ENCODE measurements around the gene CSF3. TPM values are rescaled to one million over a fixed set of nuclear protein-coding genes. Genes with fewer than 3 reads are reported as not detected.

CSF3 gene
- total and polyA plus RNA-seq, 2 of the 13 experiments (the other 11 are each of a cell fraction or from before 2014, with no cell fraction given) = 0.09 TPM; not detected in 1

- no peak for TF ChIP-seq EP300 (IDR thresholded peaks at IDR 0.05; ENCODE audit: low read depth in 2 of 2, low read length in 2 of 2)
- TF ChIP-seq EP300 (CRISPR knock-in tag; IDR thresholded peaks at IDR 0.05; ENCODE audit: borderline replicate concordance) = no peak
- TF ChIP-seq ZSCAN12 (CRISPR knock-in tag; IDR thresholded peaks at IDR 0.05) = no peak
- no peak for TF ChIP-seq DZIP1 (CRISPR knock-in tag; IDR thresholded peaks at IDR 0.05)
- peak; percentile 77 for TF ChIP-seq RAD21 (CRISPR knock-in tag; IDR thresholded peaks at IDR 0.05)
- TF ChIP-seq PTBP1 (IDR thresholded peaks at IDR 0.05; ENCODE audit: low read depth, low read length, poor library complexity, severe bottlenecking) = no peak
- no peak for TF ChIP-seq MZF1 (CRISPR knock-in tag; IDR thresholded peaks at IDR 0.05; ENCODE audit: borderline replicate concordance)
- TF ChIP-seq NFIC (IDR thresholded peaks at IDR 0.05; ENCODE audit: low read length) = no peak
- no peak for TF ChIP-seq ZNF430 (CRISPR knock-in tag; IDR thresholded peaks at IDR 0.05)
- TF ChIP-seq ZUFSP (CRISPR knock-in tag; IDR thresholded peaks at IDR 0.05; ENCODE audit: borderline replicate concordance) = no peak
- no peak for TF ChIP-seq ZNF18 (CRISPR knock-in tag; IDR thresholded peaks at IDR 0.05; ENCODE audit: insufficient replicate concordance)
- TF ChIP-seq EEA1 (CRISPR knock-in tag; IDR thresholded peaks at IDR 0.05; ENCODE audit: borderline replicate concordance) = no peak
- no peak for TF ChIP-seq POGZ (CRISPR knock-in tag; IDR thresholded peaks at IDR 0.05)
- TF ChIP-seq FOXM1 (CRISPR knock-in tag; IDR thresholded peaks at IDR 0.05) = no peak
- no peak for TF ChIP-seq CBX5 (CRISPR knock-in tag; IDR thresholded peaks at IDR 0.05; ENCODE audit: borderline replicate concordance)
- TF ChIP-seq XRCC5 (optimal IDR thresholded peaks at IDR 0.05; ENCODE audit: low read length) = peak; percentile 84
- TF ChIP-seq ZNF572 (CRISPR knock-in tag; IDR thresholded peaks at IDR 0.05) = peak; percentile 12; the same call in 1 of the 2 replicates
- TF ChIP-seq ZNF878 (CRISPR knock-in tag; IDR thresholded peaks at IDR 0.05) = no peak
- TF ChIP-seq BCLAF1 (IDR thresholded peaks at IDR 0.05) = no peak
- TF ChIP-seq ZNF724P (CRISPR knock-in tag; IDR thresholded peaks at IDR 0.05; ENCODE audit: borderline replicate concordance) = 0 out of 2 replicates have a peak, but pooled peaks have one; percentile 58
- TF ChIP-seq ZFY (CRISPR knock-in tag; IDR thresholded peaks at IDR 0.05) = no peak
Measured at GRCh38 chr17:40026816-40027613, 11.8 kb downstream of the CSF3 start (continued).

Data from HepG2 (cell line).